HG03025 (cell line): Measurements from ENCODE around the gene CD48.

ENCODE experiments used
- ATAC-seq: cut with Tn5 transposase; IDR thresholded peaks from one replicate; pipeline ENCODE4 v1.9.1; 2021; ENCODE audit warnings: mild to moderate bottlenecking, moderate library complexity; ENCODE audit not compliant: unreplicated experiment, low FRiP score

Gene CD48

GRCh38 chr1:160681066-160681890 lies 30.3 kb downstream of the CD48 start:
- no peak for ATAC-seq

GRCh38 chr1:160680399-160680798 lies 31.2 kb downstream of the CD48 start:
- no peak for ATAC-seq

GRCh38 chr1:160679893-160680292 lies 31.7 kb downstream of the CD48 start:
- no peak for ATAC-seq

- ATAC-seq: no peak
These were observed 34.6 kb downstream of the CD48 start for GRCh38 chr1:160676869-160677597.

- no peak for ATAC-seq
These were observed 35.8 kb downstream of the CD48 start for GRCh38 chr1:160675641-160676410.

GRCh38 chr1:160674415-160674814 lies 37.2 kb downstream of the CD48 start:
- no peak for ATAC-seq

- no peak for ATAC-seq
These were observed 38.6 kb downstream of the CD48 start for GRCh38 chr1:160672789-160673695.

- ATAC-seq: no peak
These were observed 39.8 kb downstream of the CD48 start for GRCh38 chr1:160671603-160672517.

- no peak for ATAC-seq
These were observed 40.9 kb downstream of the CD48 start for GRCh38 chr1:160670701-160671100.

GRCh38 chr1:160669802-160670201 lies 41.8 kb downstream of the CD48 start:
- no peak for ATAC-seq

- ATAC-seq: no peak
These were observed 42.3 kb downstream of the CD48 start for GRCh38 chr1:160669276-160669675.

GRCh38 chr1:160667896-160668295 lies 43.7 kb downstream of the CD48 start:
- no peak for ATAC-seq

- no peak for ATAC-seq
These were observed 45.6 kb downstream of the CD48 start for GRCh38 chr1:160666079-160666442.

GRCh38 chr1:160665330-160666078 lies 46.1 kb downstream of the CD48 start:
- no peak for ATAC-seq

GRCh38 chr1:160664573-160665051 lies 47.0 kb downstream of the CD48 start:
- ATAC-seq: peak; percentile 78

GRCh38 chr1:160662910-160663309 lies 48.7 kb downstream of the CD48 start:
- no peak for ATAC-seq

- no peak for ATAC-seq
These were observed 52.1 kb downstream of the CD48 start for GRCh38 chr1:160659566-160659965.

GRCh38 chr1:160658814-160659193 lies 52.8 kb downstream of the CD48 start:
- ATAC-seq: no peak
